GM13977 (cell line): ENCODE results near the gene NLRP13.
"Not testable (repeated sequence)": the region's sequence is repeated elsewhere in the genome, so short reads cannot be mapped to it uniquely, and the experiment has no call there.

Experiments used
- DNase-seq: peaks from one replicate; pipeline ENCODE4 v3.0.0; 2012; ENCODE audit warnings: low spot score
- CTCF ChIP-seq: IDR thresholded peaks from 2 replicates; pipeline ENCODE4 v1.5.1; 2012; ENCODE audit warnings: mild to moderate bottlenecking, control low read depth; ENCODE audit not compliant: insufficient read depth; ENCODE audit errors: extremely low read depth, missing control alignments
- in situ Hi-C: fragments of 300-500 bp; cut with MboI; formaldehyde crosslinking; loops from one replicate; pipeline ENCODE4 v1.12.0; 2022; ENCODE audit warnings: low sequenced_read_pairs, low pct_unique_long_range_greater_than_20kb, mixed read lengths, inconsistent platforms; ENCODE audit not compliant: unreplicated experiment

The NLRP13 gene

GRCh38 chr19:55956431-55956830 lies 24.3 kb upstream of the NLRP13 start:
- in situ Hi-C loops: no loop called here
- DNase-seq: no peak
- TF ChIP-seq CTCF: no peak

GRCh38 chr19:55950566-55950965 lies 18.4 kb upstream of the NLRP13 start:
- DNase-seq, in situ Hi-C loops: not testable (repeated sequence)

GRCh38 chr19:55947532-55947931 lies 15.4 kb upstream of the NLRP13 start, which contains the start of gene NLRP8:
TSS of gene NLRP8 (plus strand) at chr19:55947832.
- DNase-seq: no peak
- TF ChIP-seq CTCF: no peak
- in situ Hi-C loops: no loop called here

GRCh38 chr19:55940306-55940705 lies 8.2 kb upstream of the NLRP13 start:
- in situ Hi-C loops: no loop called here
- TF ChIP-seq CTCF: no peak
- no peak for DNase-seq

- DNase-seq: no peak
- in situ Hi-C loops: no loop called here
- no peak for TF ChIP-seq CTCF
Observed at GRCh38 chr19:55939206-55939605, 7.1 kb upstream of the NLRP13 start.

- TF ChIP-seq CTCF: no peak
- in situ Hi-C loops: no loop called here
- DNase-seq: no peak
Observed at GRCh38 chr19:55935206-55935605, 3.1 kb upstream of the NLRP13 start.

- in situ Hi-C loops: no loop called here
- no peak for DNase-seq
- TF ChIP-seq CTCF: no peak
Observed at GRCh38 chr19:55930996-55931515, 1.1 kb downstream of the NLRP13 start.

GRCh38 chr19:55929258-55929657 lies 2.9 kb downstream of the NLRP13 start:
- DNase-seq, in situ Hi-C loops: not testable (repeated sequence)
